ENCODE data around the gene IKBKG. TPM values are rescaled to one million over a fixed set of nuclear protein-coding genes. Genes with fewer than 3 reads are reported as not detected.

The IKBKG gene
- total and polyA plus RNA-seq, 5 donors from 2014 or later = 27.9 to 48.0 (median 36.7) TPM

Other genes with a start within 250 kb of the IKBKG start
- 1,918 TPM for gene FLNA, start 173.0 kb upstream of the IKBKG start, total RNA-seq
- 100 to 1,000 TPM; 219 to 283 (median 250) TPM for gene FLNA, start 173.0 kb upstream of the IKBKG start, polyA plus RNA-seq
- 133 TPM for gene EMD, start 168.3 kb upstream of the IKBKG start, total RNA-seq
- gene EMD, start 168.3 kb upstream of the IKBKG start, polyA plus RNA-seq = 10 to 100 TPM; 31.8 to 44.0 (median 34.6) TPM
- gene RPL10, start 149.2 kb upstream of the IKBKG start, total RNA-seq = 4,192 TPM
- gene RPL10, start 149.2 kb upstream of the IKBKG start, polyA plus RNA-seq = 1,000 to 10,000 TPM; 3,877 to 6,073 (median 4,905) TPM
- gene DNASE1L1, start 138.4 kb upstream of the IKBKG start, total RNA-seq = 29.7 TPM
- gene DNASE1L1, start 138.4 kb upstream of the IKBKG start, polyA plus RNA-seq = 10 to 100 TPM; 12.2 to 23.1 (median 19.1) TPM
- 84.2 TPM for gene TAFAZZIN, start 136.1 kb upstream of the IKBKG start, total RNA-seq
- 10 to 100 TPM; 28.4 to 37.7 (median 34.3) TPM for gene TAFAZZIN, start 136.1 kb upstream of the IKBKG start, polyA plus RNA-seq
- 44.9 TPM for gene ATP6AP1, start 118.9 kb upstream of the IKBKG start, total RNA-seq
- gene ATP6AP1, start 118.9 kb upstream of the IKBKG start, polyA plus RNA-seq = 100 to 1,000 TPM; 100 to 125 (median 112) TPM
- gene GDI1, start 110.5 kb upstream of the IKBKG start, total RNA-seq = 169 TPM
- 10 to 100 TPM; 33.7 to 46.3 (median 41.9) TPM for gene GDI1, start 110.5 kb upstream of the IKBKG start, polyA plus RNA-seq
- gene FAM50A, start 103.5 kb upstream of the IKBKG start, total RNA-seq = 55.1 TPM
- gene FAM50A, start 103.5 kb upstream of the IKBKG start, polyA plus RNA-seq = 10 to 100 TPM; 33.7 to 52.5 (median 38.6) TPM
- 64.6 TPM for gene PLXNA3, start 89.3 kb upstream of the IKBKG start, total RNA-seq
- gene PLXNA3, start 89.3 kb upstream of the IKBKG start, polyA plus RNA-seq = 1 to 10 TPM in 1 of 4 donors, under 1 TPM in 3; 0.32 to 1.8 (median 0.34) TPM
- 8.9 TPM for gene LAGE3, start 68.3 kb upstream of the IKBKG start, total RNA-seq
- 10 to 100 TPM; 39.5 to 47.9 (median 43.3) TPM for gene LAGE3, start 68.3 kb upstream of the IKBKG start, polyA plus RNA-seq
- gene UBL4A, start 61.0 kb upstream of the IKBKG start, total RNA-seq = 12.5 TPM
- 10 to 100 TPM; 51.8 to 59.5 (median 55.0) TPM for gene UBL4A, start 61.0 kb upstream of the IKBKG start, polyA plus RNA-seq
- gene SLC10A3, start 57.0 kb upstream of the IKBKG start, total RNA-seq = 18.4 TPM
- gene SLC10A3, start 57.0 kb upstream of the IKBKG start, polyA plus RNA-seq = 10 to 100 TPM; 32.8 to 40.2 (median 36.7) TPM
- 28.2 TPM for gene FAM3A, start 31.4 kb upstream of the IKBKG start, total RNA-seq
- gene FAM3A, start 31.4 kb upstream of the IKBKG start, polyA plus RNA-seq = 10 to 100 TPM; 13.4 to 21.5 (median 19.0) TPM
- gene G6PD, start 774 bp upstream of the IKBKG start, total RNA-seq = 36.5 TPM
- gene G6PD, start 774 bp upstream of the IKBKG start, polyA plus RNA-seq = 1 to 10 TPM; 2.3 to 5.2 (median 4.2) TPM
- not detected for gene CTAG1A, start 37.5 kb downstream of the IKBKG start, total RNA-seq
- gene CTAG1A, start 37.5 kb downstream of the IKBKG start, polyA plus RNA-seq = not detected
- not detected for gene CTAG1B, start 71.7 kb downstream of the IKBKG start, total RNA-seq
- gene CTAG1B, start 71.7 kb downstream of the IKBKG start, polyA plus RNA-seq = not detected
- not detected for gene CTAG2, start 106.0 kb downstream of the IKBKG start, total RNA-seq
- not detected for gene CTAG2, start 106.0 kb downstream of the IKBKG start, polyA plus RNA-seq
- gene GAB3, start 203.5 kb downstream of the IKBKG start, total RNA-seq = 6.0 TPM
- gene GAB3, start 203.5 kb downstream of the IKBKG start, polyA plus RNA-seq = 1 to 10 TPM in 1 of 4 donors, under 1 TPM in 3; 0.07 to 1.5 (median 0.55) TPM
- gene DKC1, start 215.2 kb downstream of the IKBKG start, total RNA-seq = 55.0 TPM
- 10 to 100 TPM; 28.3 to 44.8 (median 38.0) TPM for gene DKC1, start 215.2 kb downstream of the IKBKG start, polyA plus RNA-seq